ENCODE results near the gene ADAMTS14. TPM values are rescaled to one million over a fixed set of nuclear protein-coding genes. Genes with fewer than 3 reads are reported as not detected.
A peak's percentile ranks its signal among the peaks of the same experiment; 100 is the strongest.

ADAMTS14 gene
- total RNA-seq, 1 experiment from 2014 or later: 0.02 TPM

DNA sequence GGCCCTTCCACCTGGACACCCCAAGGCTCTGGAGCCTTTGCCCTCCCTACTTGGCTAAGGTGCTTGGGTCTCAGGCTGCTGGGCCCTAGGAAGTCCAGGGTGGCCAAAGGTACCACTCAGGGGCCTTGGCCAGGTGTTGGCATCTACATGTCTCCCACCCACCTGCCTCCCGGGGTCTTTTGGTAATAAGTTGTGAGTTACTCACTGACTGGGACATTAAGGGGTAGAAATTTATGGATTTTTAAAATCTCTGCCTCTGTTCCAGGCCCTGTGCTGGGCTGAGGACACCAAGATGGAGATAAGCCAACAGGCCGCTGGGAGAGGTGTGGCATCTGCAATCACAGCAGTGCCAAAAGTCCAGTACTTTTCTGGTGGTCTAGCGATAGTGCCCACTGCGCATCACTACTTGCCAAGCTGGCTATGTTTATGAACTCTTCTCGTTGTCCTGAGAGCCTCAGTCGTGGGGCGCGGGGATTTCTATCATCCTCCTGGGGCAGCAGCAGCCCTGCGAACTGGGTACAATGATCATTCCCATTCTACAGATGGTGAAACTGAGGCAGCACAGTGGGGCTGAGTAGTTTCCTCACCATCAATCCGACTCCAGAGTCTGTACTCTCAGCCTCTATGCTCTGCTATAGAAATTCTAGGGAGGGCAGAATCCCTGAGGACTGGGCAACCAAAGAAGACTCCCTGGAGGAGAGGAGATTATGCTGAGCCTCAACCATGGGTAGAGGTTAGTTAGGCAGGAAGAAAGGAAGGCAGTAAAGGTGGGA, 76.7 kb downstream of the ADAMTS14 start:
- DNase-seq (ENCODE audit: extremely low read depth, low read depth): no peak

DNA sequence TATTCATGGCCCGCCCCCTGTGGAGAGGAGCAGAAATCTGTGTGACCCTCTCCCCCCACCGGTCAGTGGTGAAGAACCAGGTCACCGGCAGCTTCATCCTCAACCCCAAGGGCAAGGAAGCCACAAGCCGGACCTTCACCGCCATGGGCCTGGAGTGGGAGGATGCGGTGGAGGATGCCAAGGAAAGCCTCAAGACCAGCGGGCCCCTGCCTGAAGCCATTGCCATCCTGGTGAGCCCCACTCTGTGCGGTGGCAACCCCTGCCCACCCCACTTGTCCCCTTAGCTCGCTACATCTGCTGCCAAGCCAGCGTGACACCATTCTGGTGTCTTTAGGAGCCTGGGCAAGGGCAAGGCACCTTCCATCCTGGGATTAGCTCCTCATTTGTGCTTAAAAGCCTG, 77.5 kb downstream of the ADAMTS14 start:
- DNase-seq (ENCODE audit: extremely low read depth, low read depth): no peak

DNA sequence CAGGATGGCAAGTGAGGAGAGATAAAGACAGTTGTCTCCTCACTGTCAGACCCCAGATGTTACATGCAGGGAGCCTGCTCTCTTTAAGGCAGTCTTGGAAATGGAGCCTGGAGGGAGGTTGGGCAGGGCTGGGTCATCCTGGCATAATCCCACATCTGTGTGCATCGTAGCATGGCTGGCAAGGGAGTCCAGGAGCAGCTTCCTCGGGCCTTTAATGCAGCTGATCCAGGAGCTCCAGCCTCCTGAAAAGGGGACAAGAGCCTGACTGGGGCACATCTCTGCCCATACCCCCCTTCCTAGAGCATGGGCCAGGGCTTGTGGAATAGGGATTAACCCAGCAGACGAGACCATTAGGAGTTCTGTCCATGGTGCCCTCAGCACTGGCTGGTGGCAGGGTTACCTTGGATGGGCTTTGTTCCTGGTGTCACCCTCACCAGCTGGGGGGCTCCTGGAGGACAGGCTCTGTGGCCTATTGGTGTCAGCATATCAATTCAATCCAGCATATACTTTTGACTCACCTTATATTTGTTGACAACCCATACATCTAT, 77.9 kb downstream of the ADAMTS14 start:
- no peak for DNase-seq (ENCODE audit: extremely low read depth, low read depth)

DNA sequence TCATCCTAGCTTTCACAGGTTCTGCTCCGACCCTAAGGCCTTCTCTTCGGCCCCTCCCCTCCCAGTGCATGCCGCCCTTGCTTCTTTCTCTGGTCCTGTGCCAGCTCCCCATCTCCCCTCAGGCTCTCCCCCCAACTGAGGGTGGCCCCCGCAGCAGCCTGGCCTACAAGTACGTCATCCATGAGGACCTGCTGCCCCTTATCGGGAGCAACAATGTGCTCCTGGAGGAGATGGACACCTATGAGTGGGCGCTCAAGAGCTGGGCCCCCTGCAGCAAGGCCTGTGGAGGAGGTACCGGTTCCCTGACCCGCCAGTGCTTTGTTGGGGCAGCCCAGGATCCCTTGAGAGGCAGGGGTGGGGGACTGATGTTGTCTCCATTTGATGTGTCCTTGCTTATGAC, 79.0 kb downstream of the ADAMTS14 start:
- no peak for DNase-seq (ENCODE audit: extremely low read depth, low read depth)

DNA sequence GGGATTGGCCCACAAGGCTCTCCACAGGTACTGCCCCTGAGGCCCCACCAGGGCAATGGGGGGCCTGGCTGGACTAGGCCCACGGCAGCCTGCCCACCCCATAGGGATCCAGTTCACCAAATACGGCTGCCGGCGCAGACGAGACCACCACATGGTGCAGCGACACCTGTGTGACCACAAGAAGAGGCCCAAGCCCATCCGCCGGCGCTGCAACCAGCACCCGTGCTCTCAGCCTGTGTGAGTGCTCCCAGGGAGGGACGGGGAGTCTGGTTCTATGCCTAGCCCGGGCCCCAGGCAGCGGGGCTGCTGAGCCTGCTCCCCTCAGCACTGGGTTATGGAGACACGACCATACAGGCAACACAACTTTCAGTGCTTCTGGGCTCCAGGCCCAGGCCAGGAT, 79.7 kb downstream of the ADAMTS14 start:
- DNase-seq (ENCODE audit: extremely low read depth, low read depth): no peak

DNA sequence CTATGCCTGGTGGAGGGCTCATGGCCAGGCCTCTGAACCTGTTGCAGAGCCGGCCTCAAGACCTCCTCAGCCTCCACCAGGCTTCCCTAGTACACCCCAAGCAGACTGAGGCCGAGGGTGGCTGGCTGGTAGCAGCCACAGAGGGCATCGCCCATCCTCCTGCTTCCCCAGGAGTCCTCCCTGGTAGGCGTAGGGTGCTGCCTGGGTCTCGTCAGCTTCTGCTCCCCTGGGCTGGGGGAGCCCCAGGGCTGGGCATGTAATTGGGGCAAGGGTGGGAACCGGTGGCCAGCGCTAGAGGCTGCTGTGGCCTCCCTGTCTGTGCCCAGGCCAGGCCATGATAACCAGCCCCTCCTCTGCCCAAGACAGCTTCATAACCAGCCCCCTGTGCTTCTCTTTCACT, 80.3 kb downstream of the ADAMTS14 start:
- no peak for DNase-seq (ENCODE audit: extremely low read depth, low read depth)

DNA sequence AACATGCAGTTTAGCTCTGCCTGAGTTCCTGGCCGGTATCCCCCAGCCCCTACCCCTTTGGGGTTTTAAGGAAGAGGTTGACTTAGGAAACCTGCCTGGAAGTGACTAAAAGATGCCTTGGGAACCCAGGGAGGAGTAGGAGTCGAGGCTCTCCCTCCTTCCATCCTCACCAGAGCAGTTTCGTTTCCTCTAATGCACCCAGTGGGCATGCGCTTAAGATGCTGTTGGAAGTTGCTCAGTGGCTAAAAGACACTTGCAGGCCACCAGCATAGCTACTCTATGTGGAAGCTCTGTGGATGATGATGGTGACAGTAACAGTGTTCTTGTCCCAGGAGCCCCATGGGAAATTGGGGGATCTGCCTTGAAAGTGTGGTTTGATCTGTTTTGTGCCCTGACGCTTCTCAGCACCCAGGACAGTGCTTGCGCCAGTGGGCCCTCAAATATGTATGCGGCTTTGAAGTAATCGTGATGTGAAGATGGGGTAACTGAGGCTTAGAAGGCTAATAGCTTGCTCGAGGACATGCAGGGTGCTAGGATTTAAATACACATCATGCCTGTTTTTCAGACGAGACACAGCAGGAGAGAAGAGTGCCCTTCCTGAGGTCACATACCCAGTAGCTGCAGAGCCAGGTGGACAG, 80.8 kb downstream of the ADAMTS14 start:
- DNase-seq (ENCODE audit: extremely low read depth, low read depth): no peak

DNA sequence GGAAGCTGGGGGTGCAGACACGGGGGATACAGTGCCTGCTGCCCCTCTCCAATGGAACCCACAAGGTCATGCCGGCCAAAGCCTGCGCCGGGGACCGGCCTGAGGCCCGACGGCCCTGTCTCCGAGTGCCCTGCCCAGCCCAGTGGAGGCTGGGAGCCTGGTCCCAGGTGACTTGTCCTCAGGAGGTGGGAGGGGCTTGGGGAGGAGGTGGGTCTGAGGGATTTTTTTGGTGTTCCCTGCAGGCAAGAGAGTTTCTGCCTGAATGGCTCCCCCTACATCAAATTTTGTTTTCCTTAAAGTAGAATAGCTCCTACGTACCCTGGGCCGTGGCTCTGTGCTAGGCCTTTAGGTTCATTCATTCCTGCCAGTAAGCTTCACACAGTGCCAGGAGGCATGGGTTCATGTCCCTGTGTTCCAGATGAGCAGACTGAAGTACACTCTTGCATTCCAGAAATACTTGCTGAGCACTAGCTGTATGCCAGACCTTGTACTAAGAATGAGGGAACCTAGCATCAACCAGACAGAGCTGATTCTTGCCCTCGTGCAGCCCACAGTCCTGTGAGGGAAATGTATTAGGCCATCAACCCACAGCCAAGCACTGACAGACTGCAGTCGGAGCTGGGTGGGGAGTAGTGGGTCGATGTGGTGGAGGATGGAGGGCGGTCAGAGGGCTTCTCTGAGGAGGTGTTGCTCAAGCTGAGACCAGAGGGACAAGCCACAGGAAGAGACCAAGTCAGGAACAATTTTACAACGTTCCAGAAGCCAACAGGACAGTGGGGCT, 81.7 kb downstream of the ADAMTS14 start:
- DNase-seq (ENCODE audit: extremely low read depth, low read depth): no peak

DNA sequence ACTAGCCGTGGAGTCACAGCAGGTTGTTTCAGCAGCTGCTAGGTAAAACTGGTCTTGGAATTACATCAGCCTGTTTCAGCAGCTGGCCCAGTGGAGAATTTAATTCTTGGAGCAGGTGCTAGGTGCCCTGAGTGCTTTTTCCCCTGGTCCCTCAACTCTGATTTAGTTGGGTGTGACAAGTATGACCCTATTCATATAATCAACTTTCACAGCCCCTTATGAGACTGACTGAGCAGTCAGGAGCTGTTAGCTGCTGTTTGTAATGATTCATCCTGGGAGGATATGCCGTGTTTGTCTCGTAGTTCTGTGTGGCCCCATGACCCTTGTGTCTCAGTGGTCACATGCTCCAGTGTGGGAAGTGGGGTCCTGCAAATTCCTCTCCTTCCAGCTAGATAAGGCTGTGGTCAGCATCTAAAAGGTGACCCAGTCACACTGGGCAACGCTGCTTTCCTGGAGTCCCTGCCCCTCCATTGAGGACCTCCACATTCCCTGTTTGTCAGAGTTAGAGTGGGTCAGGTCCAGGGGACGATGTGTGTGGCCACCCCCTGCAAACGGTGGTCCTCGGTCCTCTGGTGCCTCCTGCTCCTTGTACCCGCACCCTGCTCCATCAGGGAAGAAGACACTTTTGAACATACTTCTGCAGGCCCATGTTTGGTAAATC, 84.5 kb downstream of the ADAMTS14 start:
- no peak for DNase-seq (ENCODE audit: extremely low read depth, low read depth)

DNA sequence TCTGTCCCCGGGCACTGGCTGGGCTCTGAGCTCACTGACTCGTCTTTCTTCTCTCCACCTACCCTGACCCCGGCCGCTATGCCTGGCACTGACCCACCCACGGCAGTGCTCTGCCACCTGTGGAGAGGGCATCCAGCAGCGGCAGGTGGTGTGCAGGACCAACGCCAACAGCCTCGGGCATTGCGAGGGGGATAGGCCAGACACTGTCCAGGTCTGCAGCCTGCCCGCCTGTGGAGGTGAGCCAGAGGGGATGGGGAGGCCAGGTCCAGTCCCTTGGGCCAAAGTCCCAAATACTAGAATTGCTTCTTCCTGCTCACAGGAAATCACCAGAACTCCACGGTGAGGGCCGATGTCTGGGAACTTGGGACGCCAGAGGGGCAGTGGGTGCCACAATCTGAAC, 85.5 kb downstream of the ADAMTS14 start:
- DNase-seq (ENCODE audit: extremely low read depth, low read depth): no peak

DNA sequence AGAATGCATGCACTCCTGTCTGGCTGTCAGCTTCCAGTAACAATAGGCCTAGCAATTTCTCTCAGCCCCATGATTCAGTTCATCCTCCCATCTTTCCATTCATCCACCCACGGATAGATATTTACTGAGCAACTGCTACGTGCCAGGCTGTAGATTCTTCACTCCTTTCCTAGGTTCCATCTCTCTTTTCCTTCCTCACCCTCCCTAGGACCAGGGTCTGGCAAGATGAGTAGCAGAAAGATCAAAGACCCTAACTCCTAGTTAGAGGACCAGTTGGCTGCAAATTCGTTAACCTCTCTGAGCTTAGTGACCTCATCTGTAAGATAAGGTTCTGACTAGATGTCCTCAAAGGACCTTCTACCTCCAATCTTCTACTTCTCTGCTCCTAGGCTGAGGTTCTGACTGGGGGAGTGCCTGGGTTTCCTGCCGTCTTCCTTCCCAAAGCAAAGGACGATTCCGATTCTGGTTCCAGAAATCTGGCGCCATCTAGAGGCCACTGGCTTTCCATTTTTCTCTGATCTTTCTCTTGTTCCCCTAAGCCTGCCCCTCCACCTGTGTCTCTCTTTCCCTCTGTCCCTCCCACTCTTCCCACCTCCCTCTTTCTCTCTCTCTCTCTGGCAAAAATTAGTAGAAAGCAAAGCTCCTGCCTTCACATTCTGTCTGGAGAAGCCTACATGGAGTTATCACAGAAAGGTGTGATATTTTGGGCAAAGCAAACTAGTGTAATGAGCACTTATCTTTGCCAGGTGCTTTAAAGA, 86.6 kb downstream of the ADAMTS14 start:
- peak; percentile 66 for DNase-seq (ENCODE audit: extremely low read depth, low read depth)

DNA sequence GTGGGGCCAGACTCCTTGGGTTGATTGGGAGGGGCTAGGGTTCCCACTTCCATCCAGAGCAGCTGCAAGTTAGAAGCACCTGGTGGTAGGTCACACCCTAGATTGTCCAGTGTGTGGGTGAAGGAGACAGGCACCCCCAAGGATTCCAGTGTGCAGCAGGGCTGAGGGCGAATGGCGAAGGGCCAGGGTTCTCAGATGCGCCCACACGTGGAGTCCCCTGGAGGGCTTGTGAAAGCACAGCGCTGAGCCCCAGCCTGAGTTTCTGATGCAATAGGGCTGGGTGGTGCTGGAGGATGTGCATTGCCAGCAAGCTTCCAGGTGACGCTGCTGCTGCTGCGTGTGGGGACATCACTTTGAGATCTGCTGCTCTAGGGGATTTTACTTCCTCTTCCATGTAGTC, 87.5 kb downstream of the ADAMTS14 start:
- no peak for DNase-seq (ENCODE audit: extremely low read depth, low read depth)

DNA sequence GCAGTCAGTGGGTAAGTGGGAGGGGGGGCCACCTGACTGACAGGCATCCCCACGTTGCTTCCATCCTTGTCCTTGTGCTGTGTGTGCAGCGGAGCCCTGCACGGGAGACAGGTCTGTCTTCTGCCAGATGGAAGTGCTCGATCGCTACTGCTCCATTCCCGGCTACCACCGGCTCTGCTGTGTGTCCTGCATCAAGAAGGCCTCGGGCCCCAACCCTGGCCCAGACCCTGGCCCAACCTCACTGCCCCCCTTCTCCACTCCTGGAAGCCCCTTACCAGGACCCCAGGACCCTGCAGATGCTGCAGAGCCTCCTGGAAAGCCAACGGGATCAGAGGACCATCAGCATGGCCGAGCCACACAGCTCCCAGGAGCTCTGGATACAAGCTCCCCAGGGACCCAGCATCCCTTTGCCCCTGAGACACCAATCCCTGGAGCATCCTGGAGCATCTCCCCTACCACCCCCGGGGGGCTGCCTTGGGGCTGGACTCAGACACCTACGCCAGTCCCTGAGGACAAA, 88.0 kb downstream of the ADAMTS14 start:
- no peak for DNase-seq (ENCODE audit: extremely low read depth, low read depth)

DNA sequence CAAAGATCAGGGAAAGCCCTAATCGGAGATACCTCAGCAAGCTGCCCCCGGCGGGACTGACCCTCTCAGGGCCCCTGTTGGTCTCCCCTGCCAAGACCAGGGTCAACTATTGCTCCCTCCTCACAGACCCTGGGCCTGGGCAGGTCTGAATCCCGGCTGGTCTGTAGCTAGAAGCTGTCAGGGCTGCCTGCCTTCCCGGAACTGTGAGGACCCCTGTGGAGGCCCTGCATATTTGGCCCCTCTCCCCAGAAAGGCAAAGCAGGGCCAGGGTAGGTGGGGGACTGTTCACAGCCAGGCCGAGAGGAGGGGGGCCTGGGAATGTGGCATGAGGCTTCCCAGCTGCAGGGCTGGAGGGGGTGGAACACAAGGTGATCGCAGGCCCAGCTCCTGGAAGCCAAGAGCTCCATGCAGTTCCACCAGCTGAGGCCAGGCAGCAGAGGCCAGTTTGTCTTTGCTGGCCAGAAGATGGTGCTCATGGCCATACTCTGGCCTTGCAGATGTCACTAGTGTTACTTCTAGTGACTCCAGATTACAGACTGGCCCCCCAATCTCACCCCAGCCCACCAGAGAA, 88.8 kb downstream of the ADAMTS14 start:
- DNase-seq (ENCODE audit: extremely low read depth, low read depth): no peak

DNA sequence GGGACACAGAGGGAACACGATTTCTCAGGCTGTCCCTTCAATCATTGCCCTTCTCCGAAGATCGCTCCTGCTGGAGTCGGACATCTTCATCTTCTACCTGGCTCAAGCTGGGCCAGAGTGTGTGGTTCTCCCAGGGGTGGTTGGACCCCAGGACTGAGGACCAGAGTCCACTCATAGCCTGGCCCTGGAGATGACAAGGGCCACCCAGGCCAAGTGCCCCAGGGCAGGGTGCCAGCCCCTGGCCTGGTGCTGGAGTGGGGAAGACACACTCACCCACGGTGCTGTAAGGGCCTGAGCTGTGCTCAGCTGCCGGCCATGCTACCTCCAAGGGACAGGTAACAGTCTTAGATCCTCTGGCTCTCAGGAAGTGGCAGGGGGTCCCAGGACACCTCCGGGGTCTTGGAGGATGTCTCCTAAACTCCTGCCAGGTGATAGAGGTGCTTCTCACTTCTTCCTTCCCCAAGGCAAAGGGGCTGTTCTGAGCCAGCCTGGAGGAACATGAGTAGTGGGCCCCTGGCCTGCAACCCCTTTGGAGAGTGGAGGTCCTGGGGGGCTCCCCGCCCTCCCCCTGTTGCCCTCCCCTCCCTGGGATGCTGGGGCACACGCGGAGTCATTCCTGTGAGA, 89.5 kb downstream of the ADAMTS14 start:
- no peak for DNase-seq (ENCODE audit: extremely low read depth, low read depth)

DNA sequence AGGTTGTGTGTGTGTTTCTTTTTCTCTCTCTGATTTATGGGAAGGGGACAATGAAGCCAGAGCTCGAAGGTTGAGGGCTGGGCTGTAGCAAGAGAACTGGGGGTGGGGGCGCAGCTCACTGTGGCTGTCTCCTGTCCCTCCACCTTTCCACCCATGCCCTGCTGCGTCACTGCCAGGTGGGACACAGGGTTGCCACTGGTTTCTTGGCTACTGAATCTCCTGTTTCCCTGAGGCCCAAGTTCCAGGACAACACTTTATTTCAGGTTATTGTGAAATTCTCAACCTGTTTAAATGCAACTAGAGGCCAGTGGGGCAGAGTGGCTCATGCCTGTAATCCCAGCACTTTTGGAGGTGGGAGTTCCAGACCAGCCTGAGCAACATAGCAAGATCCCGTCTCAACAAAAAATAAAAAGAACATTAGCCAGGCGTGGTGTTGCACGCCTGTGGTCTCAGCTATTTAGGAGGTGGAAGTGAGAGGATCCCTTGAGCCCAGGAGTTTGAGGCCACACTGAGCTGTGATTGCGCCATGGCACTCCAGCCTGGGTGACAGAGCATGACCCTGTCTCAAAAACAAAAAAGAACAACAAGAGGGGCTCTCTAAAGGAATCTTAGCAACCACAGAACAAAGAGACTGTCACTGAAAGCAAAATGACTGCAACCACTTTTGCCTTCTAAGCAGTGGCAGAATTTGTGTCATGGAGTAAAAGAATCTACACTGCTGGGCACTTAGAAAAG, 90.3 kb downstream of the ADAMTS14 start:
- DNase-seq (ENCODE audit: extremely low read depth, low read depth): no peak

DNA sequence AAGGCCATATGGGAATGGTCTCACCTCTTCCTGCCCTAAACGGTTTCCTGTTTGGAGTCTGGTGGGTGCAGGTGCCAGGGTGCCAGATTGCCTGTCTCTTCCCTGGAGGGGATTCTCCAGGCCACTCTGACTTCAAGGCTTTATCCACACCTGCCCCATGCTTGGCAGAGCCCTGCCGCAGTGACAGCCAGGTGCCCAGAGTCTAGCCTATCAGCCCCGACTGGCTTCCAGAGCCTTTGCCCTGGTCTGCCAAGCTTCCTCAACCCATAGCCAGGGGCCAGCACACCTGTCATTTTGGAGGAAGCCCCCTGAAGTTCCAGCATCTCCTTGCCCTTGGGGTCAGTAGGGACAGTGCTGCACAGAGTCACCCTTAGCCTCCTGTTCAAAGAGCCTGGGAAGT, 91.3 kb downstream of the ADAMTS14 start:
- no peak for DNase-seq (ENCODE audit: extremely low read depth, low read depth)

DNA sequence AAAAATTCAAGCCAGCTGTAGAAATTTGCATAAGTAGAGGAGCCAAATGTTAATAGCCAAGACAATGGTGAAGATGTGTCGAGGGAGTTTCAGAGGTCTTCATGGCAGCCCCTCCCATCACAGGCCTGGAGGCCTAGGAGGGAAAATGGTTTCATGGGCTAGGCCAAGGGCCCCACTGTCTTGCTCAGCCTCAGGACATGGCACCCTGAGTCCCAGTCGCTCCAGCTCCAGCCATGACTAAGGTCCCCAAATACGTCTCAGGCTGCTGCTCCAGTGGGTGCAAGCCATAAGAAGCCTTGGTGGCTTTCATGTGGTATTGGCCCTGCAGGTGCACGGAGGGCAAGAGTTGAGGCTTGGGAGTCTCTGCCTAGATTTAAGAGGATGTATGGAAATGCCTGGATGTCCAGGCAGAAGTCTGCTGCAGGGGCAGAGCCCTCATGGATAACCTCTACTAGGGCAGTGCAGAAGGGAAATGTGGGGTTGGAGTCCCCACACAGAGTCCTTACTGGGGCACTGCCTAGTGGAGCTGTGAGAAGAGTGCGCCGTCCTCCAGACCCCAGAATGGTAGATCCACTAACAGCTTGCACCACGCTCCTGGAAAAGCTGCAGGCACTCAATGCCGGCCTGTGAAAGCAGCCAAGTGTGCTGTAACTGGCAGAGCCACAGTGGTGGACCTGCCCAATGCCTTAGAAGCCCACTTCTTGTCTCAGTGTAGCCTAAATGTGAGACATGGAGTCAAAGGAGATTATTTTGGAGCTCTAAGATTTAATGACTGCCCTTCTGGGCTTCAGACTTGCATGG, 93.7 kb downstream of the ADAMTS14 start:
- DNase-seq (ENCODE audit: extremely low read depth, low read depth): no peak
